Erythroblast (primary cell): ENCODE data around the gene RARB.

Source experiments
- GATA1 ChIP-seq: IDR thresholded peaks from 2 replicates; pipeline ENCODE4 v1.6.1; 2011; ENCODE audit warnings: low read depth, mild to moderate bottlenecking, control low read depth, low read length, moderate library complexity
- POLR2A ChIP-seq: IDR thresholded peaks from 2 replicates; pipeline ENCODE4 v1.6.1; 2011; ENCODE audit warnings: mild to moderate bottlenecking, low read length

DNA sequence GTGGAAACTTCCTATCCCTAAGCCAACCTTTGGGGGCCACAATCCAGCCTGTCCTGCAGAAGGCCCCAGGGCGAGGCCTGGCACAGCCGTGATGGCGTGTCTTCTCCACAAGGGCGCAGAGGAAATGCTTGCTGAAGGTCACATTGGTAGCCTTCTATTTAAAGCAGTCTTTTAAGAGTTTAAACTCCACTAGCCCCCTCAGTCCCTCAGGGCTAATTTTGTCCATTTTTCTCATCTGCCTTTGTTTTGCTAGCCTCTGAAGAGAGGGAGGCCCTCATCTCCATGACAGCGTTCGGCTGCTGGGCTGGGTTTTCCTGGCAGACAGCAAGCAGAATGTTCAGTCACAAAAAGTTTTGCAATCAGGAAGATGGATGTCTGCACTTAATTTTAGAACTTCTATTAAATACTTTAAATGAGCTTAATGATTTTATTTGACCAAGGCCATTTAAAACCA is 40.8 kb downstream of the RARB start:
- TF ChIP-seq POLR2A (no peak), GATA1 (no peak)
